HepG2 (cell line): ENCODE data around the gene CASTOR1. TPM values are rescaled to one million over a fixed set of nuclear protein-coding genes. Genes with fewer than 3 reads are reported as not detected.

Source experiments
- ETS1 ChIP-seq: sonication (generic); formaldehyde crosslinking; IDR thresholded peaks from 2 replicates; pipeline ENCODE4 v1.4.0; 2020; ENCODE audit warnings: missing genetic modification reagents
- KDM1A ChIP-seq: IDR thresholded peaks from 2 replicates; pipeline ENCODE4 v1.6.1; 2016; ENCODE audit warnings: missing compliant biosample characterization
- SRSF1 ChIP-seq: fragments of 200-400 bp; formaldehyde crosslinking; optimal IDR thresholded peaks from 2 replicates; pipeline ENCODE3; 2017; ENCODE audit warnings: mild to moderate bottlenecking, low read depth, low read length, moderate library complexity
- ZNF17 ChIP-seq: sonication (generic); formaldehyde crosslinking; IDR thresholded peaks from 2 replicates; pipeline ENCODE4 v1.5.0; 2020; ENCODE audit warnings: mild to moderate bottlenecking, missing genetic modification reagents
- ZNF337 ChIP-seq: sonication (generic); formaldehyde crosslinking; IDR thresholded peaks from 2 replicates; pipeline ENCODE4 v1.5.1; 2020; ENCODE audit warnings: missing genetic modification reagents, low read depth, mild to moderate bottlenecking, borderline replicate concordance
- ZNF460 ChIP-seq: sonication (generic); formaldehyde crosslinking; IDR thresholded peaks from 2 replicates; pipeline ENCODE4 v1.5.1; 2020; ENCODE audit warnings: missing genetic modification reagents, mild to moderate bottlenecking, borderline replicate concordance
- ZSCAN20 ChIP-seq: sonication (generic); formaldehyde crosslinking; IDR thresholded peaks from 2 replicates; pipeline ENCODE4 v1.4.0; 2020; ENCODE audit warnings: missing genetic modification reagents, mild to moderate bottlenecking, borderline replicate concordance
- polyA plus RNA-seq, 8 experiments: library from polyadenylated mRNA; depleted of rRNA in 3 of 8; stranded (reverse) in 7 of 8; unstranded in 1 of 8; fragments of >200 nt; fragmentation: Illumina TruSeq in 4 of 8; extraction: Trizol in 4 of 8; gene quantifications; 2 replicates each; pipeline versions ENCODE4 v1.2.1 to v1.2.3, GENCODE V29; 2011 to 2016; ENCODE audit warnings: low read depth in 4 of 8, missing spikeins in 1 of 8, mixed read lengths in 1 of 8; ENCODE audit not compliant: insufficient read depth in 1 of 8
- total RNA-seq, 5 experiments: library from RNA; depleted of rRNA; stranded (reverse); fragments of >200 nt; fragmentation: Illumina TruSeq; extraction: Trizol; gene quantifications; 2 replicates each; pipeline ENCODE4 v1.2.3, GENCODE V29; 2016; ENCODE audit warnings: low read depth in 1 of 5
- TF ChIP-seq, protein P1 (sequence below): sonication (generic); formaldehyde crosslinking; IDR thresholded peaks from 2 replicates; pipeline ENCODE4 v1.4.0; 2020; ENCODE audit warnings: missing genetic modification reagents
- TF ChIP-seq, protein P2 (sequence below): sonication (generic); formaldehyde crosslinking; IDR thresholded peaks from 2 replicates; pipeline ENCODE4 v1.5.0; 2020; ENCODE audit warnings: missing genetic modification reagents
- TF ChIP-seq, protein P3 (sequence below): sonication (generic); formaldehyde crosslinking; IDR thresholded peaks from 2 replicates; pipeline ENCODE4 v1.9.0; 2021; ENCODE audit warnings: mild to moderate bottlenecking, missing genetic modification reagents

CASTOR1 gene
- total and polyA plus RNA-seq, 2 of the 13 experiments (the other 11 are each of a cell fraction or from before 2014, with no cell fraction given), result 2.6 to 4.4 TPM

GRCh38 chr22:30288419-30289140 is 725 bp downstream of the CASTOR1 start (continued):
- 0 out of 2 replicates have a peak, but pooled peaks have one; percentile 35 for TF ChIP-seq ETS1 (CRISPR knock-in tag)
- no peak for TF ChIP-seq ZNF337
- TF ChIP-seq KDM1A (CRISPR knock-in tag), result 0 out of 2 replicates have a peak, but pooled peaks have one; percentile 38
- TF ChIP-seq ZNF460 (CRISPR knock-in tag), result no peak; the same call in 1 of the 2 replicates
- TF ChIP-seq, protein P1, sequence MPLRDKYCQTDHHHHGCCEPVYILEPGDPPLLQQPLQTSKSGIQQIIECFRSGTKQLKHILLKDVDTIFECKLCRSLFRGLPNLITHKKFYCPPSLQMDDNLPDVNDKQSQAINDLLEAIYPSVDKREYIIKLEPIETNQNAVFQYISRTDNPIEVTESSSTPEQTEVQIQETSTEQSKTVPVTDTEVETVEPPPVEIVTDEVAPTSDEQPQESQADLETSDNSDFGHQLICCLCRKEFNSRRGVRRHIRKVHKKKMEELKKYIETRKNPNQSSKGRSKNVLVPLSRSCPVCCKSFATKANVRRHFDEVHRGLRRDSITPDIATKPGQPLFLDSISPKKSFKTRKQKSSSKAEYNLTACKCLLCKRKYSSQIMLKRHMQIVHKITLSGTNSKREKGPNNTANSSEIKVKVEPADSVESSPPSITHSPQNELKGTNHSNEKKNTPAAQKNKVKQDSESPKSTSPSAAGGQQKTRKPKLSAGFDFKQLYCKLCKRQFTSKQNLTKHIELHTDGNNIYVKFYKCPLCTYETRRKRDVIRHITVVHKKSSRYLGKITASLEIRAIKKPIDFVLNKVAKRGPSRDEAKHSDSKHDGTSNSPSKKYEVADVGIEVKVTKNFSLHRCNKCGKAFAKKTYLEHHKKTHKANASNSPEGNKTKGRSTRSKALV (CRISPR knock-in tag), result 0 out of 2 replicates have a peak, but pooled peaks have one; percentile 9
- peak; percentile 66 for TF ChIP-seq SRSF1
- TF ChIP-seq, protein P2, sequence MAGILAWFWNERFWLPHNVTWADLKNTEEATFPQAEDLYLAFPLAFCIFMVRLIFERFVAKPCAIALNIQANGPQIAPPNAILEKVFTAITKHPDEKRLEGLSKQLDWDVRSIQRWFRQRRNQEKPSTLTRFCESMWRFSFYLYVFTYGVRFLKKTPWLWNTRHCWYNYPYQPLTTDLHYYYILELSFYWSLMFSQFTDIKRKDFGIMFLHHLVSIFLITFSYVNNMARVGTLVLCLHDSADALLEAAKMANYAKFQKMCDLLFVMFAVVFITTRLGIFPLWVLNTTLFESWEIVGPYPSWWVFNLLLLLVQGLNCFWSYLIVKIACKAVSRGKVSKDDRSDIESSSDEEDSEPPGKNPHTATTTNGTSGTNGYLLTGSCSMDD, result no peak
- TF ChIP-seq ZSCAN20 (CRISPR knock-in tag), result 0 out of 2 replicates have a peak, but pooled peaks have one; percentile 3
- TF ChIP-seq ZNF17 (CRISPR knock-in tag), result no peak
- TF ChIP-seq, protein P3, sequence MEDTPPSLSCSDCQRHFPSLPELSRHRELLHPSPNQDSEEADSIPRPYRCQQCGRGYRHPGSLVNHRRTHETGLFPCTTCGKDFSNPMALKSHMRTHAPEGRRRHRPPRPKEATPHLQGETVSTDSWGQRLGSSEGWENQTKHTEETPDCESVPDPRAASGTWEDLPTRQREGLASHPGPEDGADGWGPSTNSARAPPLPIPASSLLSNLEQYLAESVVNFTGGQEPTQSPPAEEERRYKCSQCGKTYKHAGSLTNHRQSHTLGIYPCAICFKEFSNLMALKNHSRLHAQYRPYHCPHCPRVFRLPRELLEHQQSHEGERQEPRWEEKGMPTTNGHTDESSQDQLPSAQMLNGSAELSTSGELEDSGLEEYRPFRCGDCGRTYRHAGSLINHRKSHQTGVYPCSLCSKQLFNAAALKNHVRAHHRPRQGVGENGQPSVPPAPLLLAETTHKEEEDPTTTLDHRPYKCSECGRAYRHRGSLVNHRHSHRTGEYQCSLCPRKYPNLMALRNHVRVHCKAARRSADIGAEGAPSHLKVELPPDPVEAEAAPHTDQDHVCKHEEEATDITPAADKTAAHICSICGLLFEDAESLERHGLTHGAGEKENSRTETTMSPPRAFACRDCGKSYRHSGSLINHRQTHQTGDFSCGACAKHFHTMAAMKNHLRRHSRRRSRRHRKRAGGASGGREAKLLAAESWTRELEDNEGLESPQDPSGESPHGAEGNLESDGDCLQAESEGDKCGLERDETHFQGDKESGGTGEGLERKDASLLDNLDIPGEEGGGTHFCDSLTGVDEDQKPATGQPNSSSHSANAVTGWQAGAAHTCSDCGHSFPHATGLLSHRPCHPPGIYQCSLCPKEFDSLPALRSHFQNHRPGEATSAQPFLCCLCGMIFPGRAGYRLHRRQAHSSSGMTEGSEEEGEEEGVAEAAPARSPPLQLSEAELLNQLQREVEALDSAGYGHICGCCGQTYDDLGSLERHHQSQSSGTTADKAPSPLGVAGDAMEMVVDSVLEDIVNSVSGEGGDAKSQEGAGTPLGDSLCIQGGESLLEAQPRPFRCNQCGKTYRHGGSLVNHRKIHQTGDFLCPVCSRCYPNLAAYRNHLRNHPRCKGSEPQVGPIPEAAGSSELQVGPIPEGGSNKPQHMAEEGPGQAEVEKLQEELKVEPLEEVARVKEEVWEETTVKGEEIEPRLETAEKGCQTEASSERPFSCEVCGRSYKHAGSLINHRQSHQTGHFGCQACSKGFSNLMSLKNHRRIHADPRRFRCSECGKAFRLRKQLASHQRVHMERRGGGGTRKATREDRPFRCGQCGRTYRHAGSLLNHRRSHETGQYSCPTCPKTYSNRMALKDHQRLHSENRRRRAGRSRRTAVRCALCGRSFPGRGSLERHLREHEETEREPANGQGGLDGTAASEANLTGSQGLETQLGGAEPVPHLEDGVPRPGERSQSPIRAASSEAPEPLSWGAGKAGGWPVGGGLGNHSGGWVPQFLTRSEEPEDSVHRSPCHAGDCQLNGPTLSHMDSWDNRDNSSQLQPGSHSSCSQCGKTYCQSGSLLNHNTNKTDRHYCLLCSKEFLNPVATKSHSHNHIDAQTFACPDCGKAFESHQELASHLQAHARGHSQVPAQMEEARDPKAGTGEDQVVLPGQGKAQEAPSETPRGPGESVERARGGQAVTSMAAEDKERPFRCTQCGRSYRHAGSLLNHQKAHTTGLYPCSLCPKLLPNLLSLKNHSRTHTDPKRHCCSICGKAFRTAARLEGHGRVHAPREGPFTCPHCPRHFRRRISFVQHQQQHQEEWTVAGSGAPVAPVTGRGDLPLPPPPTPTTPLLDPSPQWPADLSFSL (CRISPR knock-in tag), result no peak
